ENCODE measurements around the gene TUBA4A.

TUBA4A gene

DNA sequence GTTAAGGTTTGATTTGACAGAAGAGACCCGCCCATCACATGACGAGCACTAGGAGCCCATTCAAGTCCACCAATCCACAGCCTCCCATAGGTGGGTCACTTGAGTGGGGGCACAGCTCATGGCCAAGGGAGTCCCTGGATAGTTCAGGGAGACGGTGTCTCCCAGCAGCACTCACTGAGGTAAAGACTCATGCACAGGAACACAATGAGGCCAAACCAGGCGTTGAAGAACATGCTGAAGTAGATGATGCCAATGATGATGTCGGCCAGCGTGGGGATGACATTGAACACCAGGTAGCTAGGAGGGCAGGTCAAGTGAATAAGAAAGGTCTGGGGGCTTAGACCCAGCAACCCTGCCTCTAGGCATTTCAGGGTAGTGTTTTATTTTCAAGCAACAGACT is 38.9 kb downstream of the TUBA4A start:
- H3K36me3 ChIP-seq (ENCODE audit: control insufficient read depth in 2 of 2, insufficient read depth in 1 of 2, low read length in 2 of 2): peaks cover 15 to 72% of the 10 kb centered on the region in 2 experiments; a peak in 2 of 3 replicates
- POLR2A ChIA-PET: no interaction called here
- H3K4me1 ChIP-seq (ENCODE audit: control insufficient read depth, insufficient read depth, low read length): no peaks in the 10 kb centered on the region
- H3K27ac ChIP-seq (ENCODE audit: extremely low read depth, low read depth, low read length): no peak overlapping the region
- no peaks in the 10 kb centered on the region for H3K9me3 ChIP-seq (ENCODE audit: control insufficient read depth, insufficient read depth, low read depth, low read length)
- H3K4me3 ChIP-seq (ENCODE audit: low read depth, low read length): no peak overlapping the region
- CTCF ChIA-PET: interaction anchor here (1.0 to 1.3 kb wide), 2 partner anchors 34 to 81 kb away, joined by 3 read pairs; no protein-coding TSS in a partner anchor
- no peak for TF ChIP-seq ZBTB48 (tag by site-specific recombination; IDR thresholded peaks at IDR 0.05)
- no peak for TF ChIP-seq ZNF514 (tag by site-specific recombination; IDR thresholded peaks at IDR 0.05)

DNA sequence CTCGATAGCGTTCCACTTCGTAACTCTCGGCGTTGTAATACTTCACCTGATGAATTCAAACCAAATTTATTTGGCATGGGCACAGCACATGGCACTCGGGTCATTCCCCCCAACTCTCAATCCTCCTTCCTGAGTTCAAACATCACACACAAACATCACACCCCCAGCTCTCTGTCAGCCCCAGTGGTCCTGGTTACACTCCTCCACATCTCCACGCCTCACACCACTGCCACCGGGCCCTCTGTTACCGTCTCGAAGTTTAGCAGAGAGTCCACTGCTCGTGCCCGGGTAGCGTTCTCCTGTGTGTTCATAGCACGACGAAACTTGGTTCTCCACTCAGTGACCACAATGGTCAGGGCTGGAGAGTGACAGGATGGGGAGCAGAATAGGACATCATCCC is 39.6 kb downstream of the TUBA4A start:
- H3K4me3 ChIP-seq (ENCODE audit: low read depth, low read length): no peak overlapping the region
- no peak overlapping the region for H3K27ac ChIP-seq (ENCODE audit: extremely low read depth, low read depth, low read length)
- ChIA-PET POLR2A (no interaction called here), CTCF (interaction anchor here (1.0 to 1.3 kb wide), 2 partner anchors 33 to 81 kb away, joined by 3 read pairs; no protein-coding TSS in a partner anchor)
- H3K4me1 ChIP-seq (ENCODE audit: control insufficient read depth, insufficient read depth, low read length): no peaks in the 10 kb centered on the region
- peak; percentile 32; the same call in 1 of the 2 replicates for TF ChIP-seq ZNF10 (tag by site-specific recombination; IDR thresholded peaks at IDR 0.05)
- TF ChIP-seq, protein P1, sequence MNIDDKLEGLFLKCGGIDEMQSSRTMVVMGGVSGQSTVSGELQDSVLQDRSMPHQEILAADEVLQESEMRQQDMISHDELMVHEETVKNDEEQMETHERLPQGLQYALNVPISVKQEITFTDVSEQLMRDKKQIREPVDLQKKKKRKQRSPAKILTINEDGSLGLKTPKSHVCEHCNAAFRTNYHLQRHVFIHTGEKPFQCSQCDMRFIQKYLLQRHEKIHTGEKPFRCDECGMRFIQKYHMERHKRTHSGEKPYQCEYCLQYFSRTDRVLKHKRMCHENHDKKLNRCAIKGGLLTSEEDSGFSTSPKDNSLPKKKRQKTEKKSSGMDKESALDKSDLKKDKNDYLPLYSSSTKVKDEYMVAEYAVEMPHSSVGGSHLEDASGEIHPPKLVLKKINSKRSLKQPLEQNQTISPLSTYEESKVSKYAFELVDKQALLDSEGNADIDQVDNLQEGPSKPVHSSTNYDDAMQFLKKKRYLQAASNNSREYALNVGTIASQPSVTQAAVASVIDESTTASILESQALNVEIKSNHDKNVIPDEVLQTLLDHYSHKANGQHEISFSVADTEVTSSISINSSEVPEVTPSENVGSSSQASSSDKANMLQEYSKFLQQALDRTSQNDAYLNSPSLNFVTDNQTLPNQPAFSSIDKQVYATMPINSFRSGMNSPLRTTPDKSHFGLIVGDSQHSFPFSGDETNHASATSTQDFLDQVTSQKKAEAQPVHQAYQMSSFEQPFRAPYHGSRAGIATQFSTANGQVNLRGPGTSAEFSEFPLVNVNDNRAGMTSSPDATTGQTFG (tag by site-specific recombination; IDR thresholded peaks at IDR 0.05; ENCODE audit: borderline replicate concordance): no peak
- H3K36me3 ChIP-seq (ENCODE audit: control insufficient read depth in 2 of 2, insufficient read depth in 1 of 2, low read length in 2 of 2): peaks cover 15 to 73% of the 10 kb centered on the region in 2 experiments; a peak in 2 of 3 replicates
- H3K9me3 ChIP-seq (ENCODE audit: control insufficient read depth, insufficient read depth, low read depth, low read length): no peaks in the 10 kb centered on the region

DNA sequence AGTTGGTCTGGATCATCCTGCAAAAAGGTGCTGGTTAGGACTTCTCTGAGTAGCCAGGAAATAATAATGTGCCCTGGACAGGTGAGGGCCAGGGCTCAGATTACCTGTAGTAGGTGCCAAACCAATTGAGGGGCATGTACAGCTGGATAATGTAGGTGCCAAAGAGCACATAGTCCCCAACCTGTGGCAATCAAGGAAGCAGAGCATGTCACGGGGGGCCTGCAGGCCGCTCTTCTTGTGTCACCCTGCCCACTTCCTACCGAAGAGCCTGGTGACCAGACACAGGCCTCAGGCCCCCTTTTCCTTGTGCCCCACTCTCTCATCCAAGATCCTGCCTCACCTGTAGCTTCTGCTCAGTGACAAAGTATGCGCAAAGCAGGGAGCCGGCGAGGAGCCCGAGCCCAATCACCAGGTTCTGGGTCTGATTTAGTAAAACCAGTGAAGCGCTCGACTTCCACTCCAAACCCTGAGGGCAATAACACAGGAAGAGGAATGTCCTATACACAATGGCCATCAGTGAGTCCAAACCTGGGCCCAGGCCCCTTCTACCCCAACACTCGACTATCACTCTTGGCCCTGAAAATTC is 40.1 kb downstream of the TUBA4A start:
- no peak overlapping the region for H3K27ac ChIP-seq (ENCODE audit: extremely low read depth, low read depth, low read length)
- H3K36me3 ChIP-seq (ENCODE audit: control insufficient read depth in 2 of 2, insufficient read depth in 1 of 2, low read length in 2 of 2): peaks cover 15 to 79% of the 10 kb centered on the region in 2 experiments; a peak in 2 of 3 replicates
- ChIA-PET CTCF (interaction anchor here (0.8 to 1.4 kb wide), 4 partner anchors 33 to 82 kb away, joined by 3 to 4 read pairs (median 3); no protein-coding TSS in a partner anchor), POLR2A (interaction anchor here (1.4 kb wide), 1 partner anchor 36 kb away, joined by 4 read pairs; no protein-coding TSS in a partner anchor)
- no peak overlapping the region for H3K4me3 ChIP-seq (ENCODE audit: low read depth, low read length)
- TF ChIP-seq ZNF624 (tag by site-specific recombination; IDR thresholded peaks at IDR 0.05): no peak
- TF ChIP-seq ZNF623 (tag by site-specific recombination; IDR thresholded peaks at IDR 0.05): no peak
- TF ChIP-seq ZFHX2 (tag by site-specific recombination; conservative IDR thresholded peaks at IDR 0.05): no peak
- TF ChIP-seq, protein P2, sequence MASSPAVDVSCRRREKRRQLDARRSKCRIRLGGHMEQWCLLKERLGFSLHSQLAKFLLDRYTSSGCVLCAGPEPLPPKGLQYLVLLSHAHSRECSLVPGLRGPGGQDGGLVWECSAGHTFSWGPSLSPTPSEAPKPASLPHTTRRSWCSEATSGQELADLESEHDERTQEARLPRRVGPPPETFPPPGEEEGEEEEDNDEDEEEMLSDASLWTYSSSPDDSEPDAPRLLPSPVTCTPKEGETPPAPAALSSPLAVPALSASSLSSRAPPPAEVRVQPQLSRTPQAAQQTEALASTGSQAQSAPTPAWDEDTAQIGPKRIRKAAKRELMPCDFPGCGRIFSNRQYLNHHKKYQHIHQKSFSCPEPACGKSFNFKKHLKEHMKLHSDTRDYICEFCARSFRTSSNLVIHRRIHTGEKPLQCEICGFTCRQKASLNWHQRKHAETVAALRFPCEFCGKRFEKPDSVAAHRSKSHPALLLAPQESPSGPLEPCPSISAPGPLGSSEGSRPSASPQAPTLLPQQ (tag by site-specific recombination; IDR thresholded peaks at IDR 0.05): no peak
- no peak for TF ChIP-seq ZIC2 (tag by site-specific recombination; IDR thresholded peaks at IDR 0.05)
- no peak for TF ChIP-seq SP2 (tag by site-specific recombination; IDR thresholded peaks at IDR 0.05)
- H3K4me1 ChIP-seq (ENCODE audit: control insufficient read depth, insufficient read depth, low read length): no peaks in the 10 kb centered on the region
- no peaks in the 10 kb centered on the region for H3K9me3 ChIP-seq (ENCODE audit: control insufficient read depth, insufficient read depth, low read depth, low read length)

DNA sequence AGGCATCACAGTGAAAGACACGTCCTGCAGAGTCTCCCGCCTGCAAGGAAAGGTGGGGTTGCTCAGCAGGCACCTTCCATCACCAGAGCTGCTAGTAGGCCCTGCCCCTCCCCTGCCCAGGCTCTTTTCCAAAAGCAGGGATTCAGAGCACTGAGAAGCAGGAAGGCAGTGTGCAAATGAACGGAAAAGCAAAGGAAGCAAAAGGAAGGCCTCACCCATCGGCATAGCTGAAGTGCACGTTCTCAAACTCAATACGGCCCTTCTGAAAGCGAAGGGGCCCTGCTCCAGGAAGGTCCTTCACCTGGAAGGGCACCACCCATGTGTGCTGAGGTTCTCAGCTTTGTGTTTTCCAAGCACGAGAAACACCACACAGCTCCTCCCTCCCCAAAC is 40.7 kb downstream of the TUBA4A start:
- Histone ChIP-seq H3K4me1 (ENCODE audit: control insufficient read depth, insufficient read depth, low read length) (peaks cover 2% of the 10 kb centered on the region; the same call in 1 of the 2 replicates), H3K36me3 (ENCODE audit: control insufficient read depth in 2 of 2, insufficient read depth in 1 of 2, low read length in 2 of 2) (peaks cover 15 to 84% of the 10 kb centered on the region in 2 experiments; a peak in 2 of 3 replicates), H3K4me3 (ENCODE audit: low read depth, low read length) (no peak overlapping the region), H3K9me3 (ENCODE audit: control insufficient read depth, insufficient read depth, low read depth, low read length) (no peaks in the 10 kb centered on the region), H3K27ac (ENCODE audit: extremely low read depth, low read depth, low read length) (no peak overlapping the region)
- CTCF ChIA-PET: interaction anchor here (0.8 to 1.4 kb wide), 3 partner anchors 68 to 86 kb away, joined by 3 to 4 read pairs (median 3); no protein-coding TSS in a partner anchor
- POLR2A ChIA-PET: interaction anchor here (1.4 kb wide), 1 partner anchor 37 kb away, joined by 4 read pairs; no protein-coding TSS in a partner anchor
- TF ChIP-seq SCRT2 (tag by site-specific recombination; IDR thresholded peaks at IDR 0.05) (no peak), ZNF558 (tag by site-specific recombination; IDR thresholded peaks at IDR 0.05) (no peak), ZSCAN30 (tag by site-specific recombination; IDR thresholded peaks at IDR 0.05) (no peak), ZNF350 (tag by site-specific recombination; IDR thresholded peaks at IDR 0.05) (no peak), ZNF792 (tag by site-specific recombination; IDR thresholded peaks at IDR 0.05) (no peak), BCL11B (tag by site-specific recombination; IDR thresholded peaks at IDR 0.05; ENCODE audit: low read depth) (no peak), SETDB1 (IDR thresholded peaks at IDR 0.05; ENCODE audit: insufficient read length, low read length) (no peak), ZNF48 (tag by site-specific recombination; IDR thresholded peaks at IDR 0.05) (no peak), ZNF510 (tag by site-specific recombination; IDR thresholded peaks at IDR 0.05; ENCODE audit: insufficient replicate concordance) (no peak), GFI1B (tag by site-specific recombination; IDR thresholded peaks at IDR 0.05) (no peak), ZNF76 (tag by site-specific recombination; IDR thresholded peaks at IDR 0.05; ENCODE audit: borderline replicate concordance, low read depth) (no peak)
- TF ChIP-seq, protein P3, sequence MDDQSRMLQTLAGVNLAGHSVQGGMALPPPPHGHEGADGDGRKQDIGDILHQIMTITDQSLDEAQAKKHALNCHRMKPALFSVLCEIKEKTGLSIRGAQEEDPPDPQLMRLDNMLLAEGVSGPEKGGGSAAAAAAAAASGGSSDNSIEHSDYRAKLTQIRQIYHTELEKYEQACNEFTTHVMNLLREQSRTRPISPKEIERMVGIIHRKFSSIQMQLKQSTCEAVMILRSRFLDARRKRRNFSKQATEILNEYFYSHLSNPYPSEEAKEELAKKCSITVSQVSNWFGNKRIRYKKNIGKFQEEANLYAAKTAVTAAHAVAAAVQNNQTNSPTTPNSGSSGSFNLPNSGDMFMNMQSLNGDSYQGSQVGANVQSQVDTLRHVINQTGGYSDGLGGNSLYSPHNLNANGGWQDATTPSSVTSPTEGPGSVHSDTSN (CRISPR knock-in tag; IDR thresholded peaks at IDR 0.05): no peak
